ENCODE results near the gene WWC2.

GRCh38 chr4:183348706-183349659 lies 249.9 kb downstream of the WWC2 start:
- TF ChIP-seq CTCF (IDR thresholded peaks at IDR 0.05; ENCODE audit: low read depth, low read length) (no peak), POLR2A (IDR thresholded peaks at IDR 0.05; ENCODE audit: extremely low read depth, insufficient read length) (no peak), MYC (IDR thresholded peaks at IDR 0.05; ENCODE audit: low read depth, low read length) (no peak), MAX (IDR thresholded peaks at IDR 0.05; ENCODE audit: low read depth, low read length) (no peak)

Measured in NB4 (cell line).